Thyroid gland (tissue), 4 donors: ENCODE measurements around the gene SIRT2. TPM values are rescaled to one million over a fixed set of nuclear protein-coding genes. Genes with fewer than 3 reads are reported as not detected.

Experiments
- DNase-seq, 2 donors: peaks; one replicate each; pipeline ENCODE4 v3.0.0-alpha.2; 2019
- H3K27ac ChIP-seq, 3 donors: fragments of 200-600 bp; sonication (generic); 1 replicate in 2 of 3; 2 replicates in 1 of 3; pipeline ENCODE4 v1.5.1; 2016 to 2019; ENCODE audit warnings: mild to moderate bottlenecking in 1 of 3, moderate library complexity in 1 of 3
- H3K27me3 ChIP-seq: fragments of 200-600 bp; sonication (generic); one replicate; pipeline ENCODE4 v1.5.1; 2019
- H3K36me3 ChIP-seq, 2 donors: fragments of 200-600 bp; sonication (generic); one replicate each; pipeline ENCODE4 v1.5.1; 2016 to 2019
- H3K4me1 ChIP-seq, 2 donors: fragments of 200-600 bp; sonication (generic); one replicate each; pipeline ENCODE4 v1.5.1; 2017 to 2019
- H3K4me3 ChIP-seq, 3 donors: fragments of 200-600 bp; sonication (generic); replicated peaks in 1 of 3; 1 replicate in 2 of 3; 2 replicates in 1 of 3; pipeline ENCODE4 v1.5.1; 2016; ENCODE audit warnings: mild to moderate bottlenecking in 1 of 3
- H3K9me3 ChIP-seq: fragments of 200-600 bp; sonication (generic); one replicate; pipeline ENCODE4 v1.5.1; 2017
- POLR2A ChIP-seq, 2 donors: fragments of 450-650 bp; IDR thresholded peaks; one replicate each; pipeline ENCODE4 v1.6.1; 2017; ENCODE audit warnings: antibody characterized with exemption in 2 of 2, mild to moderate bottlenecking in 2 of 2, moderate library complexity in 1 of 2
- WGBS, 2 donors: methylation state at CpG; one replicate each; pipeline ENCODE4 v1.1.5; 2017; 5-methylcytosine and 5-hydroxymethylcytosine counted together
- intact Hi-C: fragments of 100-400 bp; cut with DNase I; formaldehyde crosslinking; loops from one replicate; pipeline ENCODE4 v1.15.1; 2023
- total RNA-seq, 4 donors: library from RNA; depleted of rRNA; stranded (reverse); fragments of >200 nt; gene quantifications; one replicate each; pipeline ENCODE4 v1.2.3, GENCODE V29; 2016
- TF ChIP-seq, protein P1 (sequence below), 6 experiments: fragments of 200-600 bp in 3 of 6; fragments of 450-650 bp in 3 of 6; sonication (generic) in 3 of 6; IDR thresholded peaks; one replicate each; pipeline ENCODE4 v1.5.1; 2016 to 2019; ENCODE audit warnings: antibody characterized with exemption in 6 of 6, mild to moderate bottlenecking in 2 of 6, inconsistent platforms in 1 of 6, moderate library complexity in 1 of 6

The SIRT2 gene
- total RNA-seq, 4 donors from 2014 or later = 69.6 to 107 (median 90.7) TPM

GRCh38 chr19:38838986-38839761 lies 60.2 kb downstream of the SIRT2 start:
- no peaks in the 10 kb centered on the region for H3K4me1 ChIP-seq
- TF ChIP-seq POLR2A (IDR thresholded peaks at IDR 0.05) = no peak
- TF ChIP-seq, protein P1, sequence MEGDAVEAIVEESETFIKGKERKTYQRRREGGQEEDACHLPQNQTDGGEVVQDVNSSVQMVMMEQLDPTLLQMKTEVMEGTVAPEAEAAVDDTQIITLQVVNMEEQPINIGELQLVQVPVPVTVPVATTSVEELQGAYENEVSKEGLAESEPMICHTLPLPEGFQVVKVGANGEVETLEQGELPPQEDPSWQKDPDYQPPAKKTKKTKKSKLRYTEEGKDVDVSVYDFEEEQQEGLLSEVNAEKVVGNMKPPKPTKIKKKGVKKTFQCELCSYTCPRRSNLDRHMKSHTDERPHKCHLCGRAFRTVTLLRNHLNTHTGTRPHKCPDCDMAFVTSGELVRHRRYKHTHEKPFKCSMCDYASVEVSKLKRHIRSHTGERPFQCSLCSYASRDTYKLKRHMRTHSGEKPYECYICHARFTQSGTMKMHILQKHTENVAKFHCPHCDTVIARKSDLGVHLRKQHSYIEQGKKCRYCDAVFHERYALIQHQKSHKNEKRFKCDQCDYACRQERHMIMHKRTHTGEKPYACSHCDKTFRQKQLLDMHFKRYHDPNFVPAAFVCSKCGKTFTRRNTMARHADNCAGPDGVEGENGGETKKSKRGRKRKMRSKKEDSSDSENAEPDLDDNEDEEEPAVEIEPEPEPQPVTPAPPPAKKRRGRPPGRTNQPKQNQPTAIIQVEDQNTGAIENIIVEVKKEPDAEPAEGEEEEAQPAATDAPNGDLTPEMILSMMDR (IDR thresholded peaks at IDR 0.05) = no peak
- WGBS, 2 donors = 88 to 89% methylated on average over 11 to 12 of the region's 12 CpGs
- peaks cover 86 to 88% of the 10 kb centered on the region in 2 donors for H3K36me3 ChIP-seq
- no peak for DNase-seq
- H3K9me3 ChIP-seq = no peaks in the 10 kb centered on the region
- intact Hi-C loops = no loop called here
- H3K27ac ChIP-seq = no peak overlapping the region
- no peak overlapping the region for H3K4me3 ChIP-seq
- H3K27me3 ChIP-seq = no peaks in the 10 kb centered on the region

GRCh38 chr19:38838208-38838985 lies 61.0 kb downstream of the SIRT2 start:
- Histone ChIP-seq H3K9me3 (no peaks in the 10 kb centered on the region), H3K4me3 (no peak overlapping the region), H3K4me1 (no peaks in the 10 kb centered on the region), H3K27me3 (no peaks in the 10 kb centered on the region), H3K27ac (no peak overlapping the region), H3K36me3 (peaks cover 78 to 81% of the 10 kb centered on the region in 2 donors)
- no peak for DNase-seq
- intact Hi-C loops = no loop called here
- WGBS, 2 donors = 83 to 91% methylated on average over 15 to 19 of the region's 19 CpGs
- TF ChIP-seq, protein P1 (IDR thresholded peaks at IDR 0.05) = no peak
- TF ChIP-seq POLR2A (IDR thresholded peaks at IDR 0.05) = no peak

DNA sequence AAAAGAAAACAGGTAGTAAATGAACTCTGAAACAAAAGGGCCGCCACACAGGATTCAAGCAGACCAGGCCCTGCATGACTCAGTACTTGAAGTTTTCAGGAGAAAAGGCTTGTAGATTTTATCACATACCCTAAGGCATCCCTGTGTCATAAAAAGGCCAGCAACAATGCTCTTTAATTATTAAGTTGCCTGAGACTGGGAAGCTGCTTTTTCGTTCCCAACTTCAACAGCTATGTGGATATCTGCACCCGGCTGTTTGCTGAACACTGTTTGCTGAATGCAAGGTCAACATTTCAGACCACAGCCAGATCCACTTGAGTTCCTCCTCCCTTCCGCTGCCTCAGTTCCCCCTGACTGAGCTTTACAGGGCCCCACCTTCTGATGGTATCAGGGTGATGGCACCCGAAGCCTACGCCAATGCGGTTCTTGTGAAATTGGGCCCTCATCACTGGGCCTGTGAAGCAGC lies 61.7 kb downstream of the SIRT2 start:
- Histone ChIP-seq H3K4me1 (peaks cover 0 to 3% of the 10 kb centered on the region in 2 donors), H3K27ac (no peak overlapping the region), H3K4me3 (no peak overlapping the region), H3K36me3 (peaks cover 71 to 73% of the 10 kb centered on the region in 2 donors), H3K27me3 (no peaks in the 10 kb centered on the region), H3K9me3 (no peaks in the 10 kb centered on the region)
- no peak for TF ChIP-seq POLR2A (IDR thresholded peaks at IDR 0.05)
- TF ChIP-seq, protein P1 (IDR thresholded peaks at IDR 0.05) = no peak
- WGBS, 2 donors = 91 to 94% methylated on average over 7 of the region's 7 CpGs
- DNase-seq = no peak
- intact Hi-C loops = no loop called here

DNA sequence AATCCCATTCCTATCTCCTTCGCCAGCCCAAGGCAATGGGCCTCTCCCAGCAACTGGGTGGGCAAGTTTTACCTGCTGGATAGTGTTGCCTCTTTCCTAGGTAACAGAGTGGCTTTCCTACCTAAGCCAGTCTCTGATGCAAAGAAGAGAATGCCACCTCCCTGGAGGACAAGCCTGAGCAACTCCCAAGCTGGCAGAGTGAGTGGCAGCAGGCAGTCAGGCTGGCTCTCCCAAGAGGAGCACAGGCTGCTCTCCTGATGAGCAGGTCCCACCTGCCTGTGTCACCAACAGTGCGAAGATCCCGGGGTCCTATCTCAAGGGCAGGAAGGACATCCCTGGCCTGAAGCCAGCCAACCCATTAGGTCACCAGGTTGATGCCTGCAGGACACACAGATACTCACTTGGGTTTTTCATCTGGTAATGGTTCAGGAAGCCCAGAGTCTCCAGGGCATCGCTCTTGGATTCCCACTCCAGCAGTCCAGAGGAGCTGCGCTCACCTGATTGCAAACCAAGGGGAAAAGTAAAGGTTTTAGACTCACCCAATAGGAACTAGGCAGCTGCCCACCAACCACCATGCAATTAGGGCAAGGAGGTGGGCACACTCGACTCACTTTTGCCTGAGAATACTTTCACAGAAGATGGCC lies 62.3 kb downstream of the SIRT2 start:
- Histone ChIP-seq H3K27me3 (no peaks in the 10 kb centered on the region), H3K4me3 (no peak overlapping the region), H3K36me3 (peaks cover 66 to 68% of the 10 kb centered on the region in 2 donors), H3K9me3 (no peaks in the 10 kb centered on the region), H3K4me1 (peaks cover 0 to 9% of the 10 kb centered on the region in 2 donors), H3K27ac (no peak overlapping the region)
- TF ChIP-seq, protein P1 (IDR thresholded peaks at IDR 0.05) = no peak
- TF ChIP-seq POLR2A (IDR thresholded peaks at IDR 0.05) = no peak
- WGBS, 2 donors = 85 to 94% methylated on average over 3 to 6 of the region's 6 CpGs
- no peak for DNase-seq
- intact Hi-C loops = no loop called here
